VCaP (cell line): ENCODE measurements around the gene ZNF182.
A peak's percentile ranks its signal among the peaks of the same experiment; 100 is the strongest.
"Not testable (repeated sequence)": the region's sequence is repeated elsewhere in the genome, so short reads cannot be mapped to it uniquely, and the experiment has no call there.

Experiments used
- H3K27ac ChIP-seq: fragments of 450-650 bp; 2 replicates; pipeline ENCODE4 v1.5.1; 2017
- TF ChIP-seq, protein P1 (sequence below): fragments of 450-650 bp; conservative IDR thresholded peaks from 2 replicates; pipeline ENCODE4 v1.5.1; 2017; ENCODE audit warnings: mild to moderate bottlenecking, moderate library complexity

The ZNF182 gene

DNA sequence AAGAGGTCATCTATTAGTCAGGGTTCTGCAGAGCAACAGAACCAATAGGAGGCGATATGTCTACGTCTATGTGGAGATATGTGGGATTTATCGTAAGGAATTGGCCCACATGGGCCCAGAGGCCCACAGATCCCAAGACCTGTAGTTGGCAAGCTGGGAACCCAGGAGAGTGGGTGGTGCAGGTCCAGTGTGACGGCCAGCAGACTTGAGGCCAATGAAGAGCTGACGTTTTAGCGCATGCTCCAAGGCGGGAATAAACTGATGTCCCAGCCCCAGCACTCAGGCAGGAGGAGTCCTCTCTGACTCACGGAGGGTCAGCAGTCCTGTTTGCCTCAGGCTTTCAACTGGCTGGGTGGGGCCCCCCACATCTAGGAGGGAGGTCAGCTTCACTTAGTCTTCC, 24.3 kb upstream of the ZNF182 start:
- TF ChIP-seq, protein P1, sequence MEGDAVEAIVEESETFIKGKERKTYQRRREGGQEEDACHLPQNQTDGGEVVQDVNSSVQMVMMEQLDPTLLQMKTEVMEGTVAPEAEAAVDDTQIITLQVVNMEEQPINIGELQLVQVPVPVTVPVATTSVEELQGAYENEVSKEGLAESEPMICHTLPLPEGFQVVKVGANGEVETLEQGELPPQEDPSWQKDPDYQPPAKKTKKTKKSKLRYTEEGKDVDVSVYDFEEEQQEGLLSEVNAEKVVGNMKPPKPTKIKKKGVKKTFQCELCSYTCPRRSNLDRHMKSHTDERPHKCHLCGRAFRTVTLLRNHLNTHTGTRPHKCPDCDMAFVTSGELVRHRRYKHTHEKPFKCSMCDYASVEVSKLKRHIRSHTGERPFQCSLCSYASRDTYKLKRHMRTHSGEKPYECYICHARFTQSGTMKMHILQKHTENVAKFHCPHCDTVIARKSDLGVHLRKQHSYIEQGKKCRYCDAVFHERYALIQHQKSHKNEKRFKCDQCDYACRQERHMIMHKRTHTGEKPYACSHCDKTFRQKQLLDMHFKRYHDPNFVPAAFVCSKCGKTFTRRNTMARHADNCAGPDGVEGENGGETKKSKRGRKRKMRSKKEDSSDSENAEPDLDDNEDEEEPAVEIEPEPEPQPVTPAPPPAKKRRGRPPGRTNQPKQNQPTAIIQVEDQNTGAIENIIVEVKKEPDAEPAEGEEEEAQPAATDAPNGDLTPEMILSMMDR, result no peak
- no peak overlapping the region for H3K27ac ChIP-seq

DNA sequence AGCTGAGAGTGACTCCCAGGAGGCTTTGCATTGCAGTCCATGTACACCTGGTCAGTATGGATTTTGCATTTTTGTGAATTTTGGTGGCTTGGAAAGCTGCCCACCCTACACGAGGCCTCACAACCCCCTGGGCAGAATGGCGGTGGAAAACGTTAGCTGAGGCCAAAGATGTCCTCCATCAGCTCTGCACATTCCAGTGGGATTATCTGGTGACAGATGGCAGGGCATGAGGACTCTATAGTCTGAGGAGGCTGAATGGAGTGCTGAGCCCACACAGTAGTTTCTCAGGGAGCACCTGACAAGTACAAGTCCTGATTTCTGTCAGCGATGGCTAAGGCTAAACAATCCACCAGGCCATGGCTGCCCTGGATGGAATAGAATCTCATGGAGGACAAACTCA, 23.8 kb upstream of the ZNF182 start:
- not testable (repeated sequence) for H3K27ac ChIP-seq

DNA sequence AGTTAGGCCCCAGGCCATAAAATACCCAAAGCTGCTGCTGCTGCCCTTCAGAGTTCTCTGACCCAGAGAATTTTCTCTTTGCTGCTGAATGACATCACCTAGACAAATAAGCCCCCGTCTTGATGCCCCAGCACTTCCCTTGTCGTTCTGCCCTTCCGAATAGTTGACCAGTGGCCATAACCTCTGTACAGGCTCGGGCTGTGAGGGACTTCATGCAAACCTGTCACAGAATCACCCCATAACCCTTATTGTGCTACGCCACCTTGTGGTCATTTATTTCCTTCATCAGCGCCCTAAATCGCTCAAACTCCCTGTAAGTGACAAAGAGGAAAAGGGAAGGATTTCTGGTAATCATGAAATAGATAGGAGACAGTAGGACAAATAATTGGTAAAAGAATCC, 21.8 kb upstream of the ZNF182 start:
- TF ChIP-seq, protein P1, result peak; percentile 74
- no peak overlapping the region for H3K27ac ChIP-seq

DNA sequence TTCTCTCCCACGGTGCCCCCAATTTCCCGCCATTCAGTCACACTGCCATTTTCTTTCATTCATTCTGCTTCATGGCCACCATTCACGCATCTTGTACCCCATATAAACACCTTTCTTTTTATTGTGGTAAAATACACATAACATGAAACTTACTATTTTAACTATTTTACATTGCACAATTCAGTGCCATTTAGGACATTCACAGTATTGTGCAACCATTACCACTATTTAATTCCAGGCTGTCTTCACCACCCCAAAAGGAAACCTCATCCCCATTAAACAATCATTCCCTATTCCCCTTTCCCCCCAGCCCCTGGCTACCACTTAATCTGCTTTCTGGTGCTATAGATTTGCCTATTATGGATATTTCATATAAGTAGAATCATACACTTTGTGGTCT, 18.9 kb upstream of the ZNF182 start:
- no peak overlapping the region for H3K27ac ChIP-seq
- TF ChIP-seq, protein P1, result no peak

DNA sequence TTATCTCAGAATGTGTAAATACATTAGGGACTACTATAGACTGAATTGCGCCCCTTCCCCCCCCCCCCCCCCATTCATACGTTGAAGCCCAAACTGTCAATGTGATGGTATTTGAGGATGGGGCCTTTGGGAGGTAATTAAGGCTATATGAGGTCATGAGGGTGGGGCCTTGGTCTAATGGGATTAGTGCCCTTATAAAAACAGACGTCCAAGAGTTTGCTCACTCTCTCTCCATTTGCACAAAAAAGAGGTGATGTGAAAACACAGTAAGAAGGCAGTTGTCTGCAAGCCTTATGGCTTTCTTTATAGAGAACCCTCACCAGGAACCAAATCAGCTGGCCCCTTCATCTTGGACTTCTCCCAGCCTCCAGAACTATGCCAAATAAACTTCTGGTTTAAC, 18.3 kb upstream of the ZNF182 start:
- TF ChIP-seq, protein P1, result no peak

DNA sequence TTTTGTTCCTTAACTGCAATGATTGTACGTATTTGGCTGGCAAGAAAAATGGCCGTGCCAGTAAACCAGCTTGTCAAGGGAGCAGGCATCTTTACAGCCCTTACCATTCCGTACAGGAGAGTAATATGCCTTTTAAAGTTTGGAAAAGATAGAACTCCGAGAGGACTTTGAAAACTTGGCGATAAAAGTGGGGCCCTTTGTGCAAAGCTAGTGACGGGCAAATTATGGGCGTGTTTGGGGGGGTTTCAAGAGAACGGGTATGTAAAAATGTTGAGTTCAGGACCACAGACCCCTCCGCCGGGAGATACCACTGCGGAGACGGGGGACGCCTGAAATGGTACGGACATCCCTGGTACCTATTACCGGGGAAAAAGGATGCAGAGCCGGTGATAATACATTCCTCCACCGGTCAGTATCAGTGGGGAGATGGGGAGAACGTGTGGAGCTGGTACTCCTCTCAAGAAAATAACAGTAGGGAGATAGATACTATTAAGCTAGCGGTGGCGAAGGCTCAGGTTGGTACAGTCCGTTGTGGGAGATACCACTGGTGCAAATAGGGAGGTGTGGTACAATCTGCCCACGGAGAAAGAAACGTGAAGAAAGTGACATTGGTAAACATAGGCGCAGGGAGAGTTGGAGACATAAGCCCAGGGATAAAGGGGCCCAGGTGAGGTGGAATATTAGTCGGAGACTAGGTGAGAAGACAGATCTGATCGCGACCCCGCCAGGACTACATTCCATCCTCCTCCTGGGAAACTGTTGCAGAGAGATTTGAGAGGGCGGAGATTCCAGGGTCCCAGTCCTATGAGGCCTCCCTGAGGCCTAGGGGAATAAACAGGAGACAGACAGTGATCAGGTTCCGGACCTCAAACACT, 17.5 kb upstream of the ZNF182 start:
- TF ChIP-seq, protein P1, result no peak
- peak overlapping the region; percentile 96 for H3K27ac ChIP-seq

More for the DNA sequence above, 18.3 kb upstream of the ZNF182 start:
- peak overlapping the region; percentile 96 for H3K27ac ChIP-seq

DNA sequence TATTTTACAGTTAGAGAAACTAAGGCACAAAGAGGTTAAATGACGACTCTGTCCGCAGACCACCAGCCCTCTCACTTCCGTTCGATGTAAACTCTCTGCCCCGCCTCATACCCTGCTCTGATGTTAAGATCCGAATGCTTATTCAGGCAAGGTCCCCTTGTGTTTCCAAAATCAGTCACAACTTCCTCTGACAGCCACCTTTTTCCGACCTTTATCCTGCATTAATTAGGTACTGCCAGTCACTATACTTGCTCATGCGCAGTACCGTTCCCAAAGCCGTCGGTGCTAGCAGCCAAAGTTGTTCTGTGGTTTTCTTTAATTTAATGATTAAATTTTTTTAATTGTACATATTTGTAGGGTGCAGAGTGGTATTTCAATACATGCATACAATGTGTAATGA, 16.7 kb upstream of the ZNF182 start:
- peak overlapping the region; percentile 96 for H3K27ac ChIP-seq

DNA sequence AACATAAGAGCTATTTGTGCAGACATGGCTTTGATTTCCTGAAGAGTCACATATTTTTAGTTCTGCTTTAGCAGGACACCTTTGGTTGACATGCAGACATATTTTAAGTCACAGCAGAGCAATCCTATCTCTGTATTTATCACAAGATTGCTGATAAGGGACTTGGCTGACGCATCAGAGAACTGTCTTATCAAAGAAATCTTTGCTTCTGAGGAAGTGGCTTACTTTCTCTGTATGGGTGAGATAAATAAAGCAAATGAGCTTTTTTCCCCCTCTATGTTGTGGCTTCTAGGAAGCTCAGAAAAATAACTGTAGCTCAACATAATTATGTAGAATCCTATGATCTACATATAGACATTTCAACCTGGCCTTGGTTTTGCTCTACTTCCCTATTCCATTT, 16.1 kb upstream of the ZNF182 start:
- peak overlapping the region; percentile 96 for H3K27ac ChIP-seq

DNA sequence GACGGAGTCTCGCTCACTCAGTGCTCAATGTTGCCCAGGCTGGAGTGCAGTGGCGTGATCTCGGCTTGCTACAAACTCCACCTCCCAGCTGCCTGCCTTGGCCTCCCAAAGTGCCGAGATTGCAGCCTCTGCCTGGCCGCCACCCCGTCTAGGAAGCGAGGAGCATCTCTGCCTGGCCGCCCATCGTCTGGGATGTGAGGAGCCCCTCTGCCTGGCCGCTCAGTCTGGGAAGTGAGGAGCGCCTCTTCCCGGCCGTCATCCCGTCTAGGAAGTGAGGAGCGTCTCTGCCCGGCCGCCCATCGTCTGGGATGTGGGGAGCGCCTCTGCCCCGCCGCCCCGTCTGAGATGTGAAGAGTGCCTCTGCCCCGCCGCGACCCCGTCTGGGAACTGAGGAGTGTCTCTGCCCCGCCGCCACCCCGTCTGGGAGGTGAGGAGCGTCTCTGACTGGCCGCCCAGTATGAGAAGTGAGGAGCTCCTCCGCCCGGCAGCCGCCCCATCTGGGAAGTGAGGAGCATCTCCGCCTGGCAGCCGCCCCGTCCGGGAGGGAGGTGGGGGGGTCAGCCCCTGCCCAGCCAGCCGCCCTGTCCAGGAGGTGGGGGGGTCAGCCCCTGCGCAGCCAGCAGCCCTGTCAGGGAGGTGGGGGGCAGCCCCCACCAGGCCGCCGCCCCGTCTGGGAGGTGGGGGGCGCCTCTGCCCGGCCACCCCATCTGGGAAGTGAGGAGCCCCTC, 13.0 kb upstream of the ZNF182 start:
- H3K27ac ChIP-seq, result not testable (repeated sequence)

DNA sequence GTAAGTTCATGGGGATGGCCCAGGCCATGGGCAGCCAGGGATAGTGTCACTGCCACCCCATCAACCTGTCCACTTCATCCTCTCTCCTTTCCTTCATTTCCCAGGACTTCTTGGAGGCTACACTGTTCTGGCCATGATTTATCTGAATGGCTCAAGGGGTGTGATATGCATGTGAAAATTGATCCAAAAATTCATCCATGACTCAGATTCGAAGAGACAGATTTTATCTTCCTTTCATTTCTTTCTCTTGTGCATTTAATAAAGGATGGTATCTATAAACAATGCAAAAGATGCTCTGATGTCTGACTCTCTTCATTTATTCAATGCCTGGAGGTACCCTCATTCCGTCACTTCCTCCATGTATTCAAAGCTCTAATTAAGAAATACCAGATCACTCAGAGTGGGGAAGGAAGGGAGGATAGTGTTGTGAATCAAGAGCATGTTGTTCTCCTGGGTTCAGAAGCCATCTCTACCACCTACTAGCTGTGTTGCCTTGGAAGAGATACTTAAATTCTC, 5.7 kb upstream of the ZNF182 start:
- H3K27ac ChIP-seq, result not testable (repeated sequence)

DNA sequence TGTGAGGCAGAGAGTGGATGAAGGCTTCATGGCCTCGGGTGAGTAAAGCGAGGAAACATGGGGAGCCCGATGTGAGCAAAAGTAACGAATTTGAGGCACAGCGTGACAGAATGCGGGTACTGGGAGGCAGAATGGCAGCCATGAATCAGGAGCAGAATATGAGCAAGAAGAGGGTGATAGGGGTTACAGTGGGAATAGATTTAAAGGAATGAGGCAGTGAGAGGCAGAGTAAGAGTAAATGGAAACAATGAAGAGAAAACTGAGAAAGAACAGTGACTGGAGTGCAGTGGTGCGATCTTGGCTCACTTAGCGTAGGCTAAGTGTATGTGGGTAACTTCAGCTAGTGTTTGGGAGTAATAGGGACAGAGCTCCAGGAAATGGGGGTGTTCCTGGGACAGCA, 2.9 kb upstream of the ZNF182 start, which contains the start of gene SPACA5:
SPACA5 (plus strand) TSS at position 301 of the 400 bp plus-strand sequence. CDS start 815 bp downstream, outside the sequence.
- not testable (repeated sequence) for H3K27ac ChIP-seq
